PC-3 (cell line): ENCODE results near the gene ARHGEF4.

Source experiments
- EZH2 ChIP-seq: fragments of 300-600 bp; sonication (generic); IDR thresholded peaks from one replicate; pipeline ENCODE4 v1.6.1; 2017; ENCODE audit warnings: antibody characterized with exemption, mild to moderate bottlenecking, low read length; ENCODE audit not compliant: unreplicated experiment
- EZH2phosphoT487 ChIP-seq: fragments of 300-600 bp; sonication (generic); IDR thresholded peaks from 2 replicates; pipeline ENCODE4 v1.6.1; 2018; ENCODE audit warnings: mild to moderate bottlenecking, antibody characterized with exemption, low read length, borderline replicate concordance
- TF ChIP-seq, protein P1 (sequence below): fragments of 300-600 bp; sonication (generic); conservative IDR thresholded peaks from 2 replicates; pipeline ENCODE4 v1.5.1; 2017; ENCODE audit warnings: antibody characterized with exemption, low read depth, mild to moderate bottlenecking, low read length

DNA sequence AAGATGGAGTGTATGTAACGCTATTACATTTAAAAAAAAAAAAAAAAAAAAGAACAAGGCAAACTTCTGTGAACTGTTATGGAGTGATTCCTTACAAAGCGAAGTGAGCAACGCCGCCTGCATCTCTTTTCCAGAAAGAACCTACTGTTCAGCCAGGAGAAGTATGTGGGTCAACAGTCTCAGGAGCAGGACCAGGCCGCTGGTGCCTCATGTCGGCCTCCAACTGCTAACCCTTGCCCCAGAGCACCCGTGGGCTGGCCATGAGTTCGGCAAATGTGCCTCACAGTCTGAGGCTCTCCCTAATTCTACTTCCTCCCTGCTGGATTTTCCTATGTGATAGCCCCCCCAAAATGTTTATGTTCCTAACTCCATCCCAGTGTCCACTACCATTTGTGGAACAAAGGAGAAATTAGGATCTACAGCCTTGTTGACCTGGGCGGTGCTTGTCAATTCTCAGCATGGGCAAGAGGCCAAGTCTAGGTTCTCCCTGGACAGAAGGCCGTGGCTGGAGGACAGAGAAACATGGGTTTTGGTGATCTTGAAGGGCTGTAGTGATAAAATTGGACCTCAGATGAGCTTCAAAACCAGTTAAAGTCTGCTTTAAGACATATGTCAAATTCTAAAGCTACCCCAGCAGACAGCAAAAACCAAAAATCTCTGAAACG lies 240.6 kb downstream of the ARHGEF4 start:
- TF ChIP-seq, protein P1, sequence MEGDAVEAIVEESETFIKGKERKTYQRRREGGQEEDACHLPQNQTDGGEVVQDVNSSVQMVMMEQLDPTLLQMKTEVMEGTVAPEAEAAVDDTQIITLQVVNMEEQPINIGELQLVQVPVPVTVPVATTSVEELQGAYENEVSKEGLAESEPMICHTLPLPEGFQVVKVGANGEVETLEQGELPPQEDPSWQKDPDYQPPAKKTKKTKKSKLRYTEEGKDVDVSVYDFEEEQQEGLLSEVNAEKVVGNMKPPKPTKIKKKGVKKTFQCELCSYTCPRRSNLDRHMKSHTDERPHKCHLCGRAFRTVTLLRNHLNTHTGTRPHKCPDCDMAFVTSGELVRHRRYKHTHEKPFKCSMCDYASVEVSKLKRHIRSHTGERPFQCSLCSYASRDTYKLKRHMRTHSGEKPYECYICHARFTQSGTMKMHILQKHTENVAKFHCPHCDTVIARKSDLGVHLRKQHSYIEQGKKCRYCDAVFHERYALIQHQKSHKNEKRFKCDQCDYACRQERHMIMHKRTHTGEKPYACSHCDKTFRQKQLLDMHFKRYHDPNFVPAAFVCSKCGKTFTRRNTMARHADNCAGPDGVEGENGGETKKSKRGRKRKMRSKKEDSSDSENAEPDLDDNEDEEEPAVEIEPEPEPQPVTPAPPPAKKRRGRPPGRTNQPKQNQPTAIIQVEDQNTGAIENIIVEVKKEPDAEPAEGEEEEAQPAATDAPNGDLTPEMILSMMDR = no peak
- TF ChIP-seq EZH2 (no peak), EZH2phosphoT487 (no peak)
